ENCODE data around the gene IGF2R.

IGF2R gene

DNA sequence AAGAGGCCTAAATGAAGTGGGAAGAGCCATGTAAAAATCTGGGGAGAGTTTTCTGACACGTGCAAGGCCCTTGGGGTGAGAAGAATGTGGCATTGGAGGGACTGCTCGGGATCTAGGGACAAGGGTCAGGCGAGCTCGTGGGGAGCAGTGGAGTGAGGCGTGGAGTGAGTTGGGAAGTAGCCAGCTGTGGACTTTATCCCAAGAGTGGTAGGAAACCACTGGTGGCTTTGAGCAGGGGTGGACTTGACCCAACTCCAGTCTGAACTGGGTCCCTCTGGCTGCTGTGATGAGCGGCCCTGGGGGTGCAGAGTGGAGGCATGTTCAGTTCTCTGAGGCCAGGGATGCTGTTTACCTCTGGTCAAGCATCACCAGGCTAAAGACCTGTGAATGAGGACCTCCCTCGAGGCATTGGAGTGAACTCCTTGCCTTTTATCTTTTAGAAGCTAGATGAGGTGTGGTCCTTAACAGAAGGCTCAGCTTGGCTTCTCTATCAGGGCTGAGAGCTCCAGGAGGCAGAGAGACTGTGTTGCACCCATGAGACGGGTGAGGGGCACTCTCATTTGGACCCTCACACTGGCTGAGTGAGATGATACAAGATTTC is 173.3 kb downstream of the IGF2R start:
- no peak for DNase-seq

DNA sequence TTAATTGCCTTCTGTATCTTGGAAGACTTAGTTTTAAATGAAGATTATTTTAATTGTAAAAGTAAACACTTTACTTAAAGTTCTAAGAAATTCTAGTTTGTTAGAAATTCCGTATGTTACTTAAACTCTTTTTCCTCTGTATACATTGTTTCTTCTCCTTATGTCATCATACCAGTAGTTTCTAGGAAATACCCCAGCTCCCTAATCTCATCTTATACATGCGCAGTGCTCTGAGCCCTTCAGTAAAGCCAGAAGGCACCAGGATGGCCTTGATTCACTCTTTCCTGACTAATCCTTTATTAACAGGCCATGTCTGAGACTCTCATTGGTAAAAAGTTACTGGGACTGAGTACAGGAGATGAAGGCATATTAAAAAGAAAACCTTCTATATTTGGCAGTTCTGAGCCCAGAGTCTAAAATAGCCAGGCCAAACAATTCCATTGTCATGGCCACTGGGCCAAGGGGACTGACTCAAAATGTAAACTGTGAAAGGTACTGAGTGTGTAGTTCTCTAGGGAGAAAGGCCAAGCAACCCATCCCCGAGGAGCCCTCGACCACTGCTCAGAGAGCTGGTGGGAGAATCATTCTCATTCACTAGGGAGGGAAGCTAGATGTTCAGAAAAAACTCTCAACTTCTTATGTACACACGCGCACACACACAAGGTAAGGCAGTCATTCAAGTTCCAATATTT is 177.7 kb downstream of the IGF2R start:
- no peak for DNase-seq

DNA sequence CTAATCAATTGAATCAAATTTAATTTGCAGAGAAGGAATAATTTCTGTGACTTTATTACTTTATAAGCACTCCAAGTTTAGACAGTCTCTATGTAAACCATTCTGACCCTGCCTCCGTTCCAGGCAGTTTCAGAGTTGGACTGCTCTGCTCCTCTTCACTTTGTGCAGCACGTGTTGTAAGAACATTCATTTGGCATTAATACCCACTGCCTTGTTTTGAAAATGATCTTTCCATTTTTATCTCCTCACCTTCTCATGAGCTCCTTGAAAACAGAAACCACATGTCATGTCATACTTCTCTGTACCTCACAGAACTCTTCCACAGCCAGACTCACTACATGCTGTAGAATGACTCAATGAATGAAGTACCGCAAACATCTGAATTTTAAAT is 178.3 kb downstream of the IGF2R start:
- no peak for DNase-seq

DNA sequence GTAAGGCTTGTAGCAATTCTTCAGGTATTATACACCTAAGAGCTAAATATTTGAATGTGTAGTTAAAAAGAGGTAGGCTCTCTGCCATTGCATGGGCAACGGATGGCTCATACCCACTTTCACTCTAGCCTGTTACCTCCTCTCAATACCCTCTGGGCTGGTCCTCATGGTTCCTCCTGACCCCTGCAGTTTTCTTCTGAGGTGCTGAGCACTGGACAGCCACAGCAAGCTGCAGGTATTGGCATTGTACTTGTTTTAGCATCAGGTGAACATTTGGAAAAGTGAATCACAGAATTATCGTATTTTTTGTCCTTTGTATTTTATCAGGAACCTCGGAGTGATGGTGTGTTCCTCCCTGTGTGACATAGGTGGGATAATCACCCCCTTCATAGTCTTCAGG is 185.6 kb downstream of the IGF2R start:
- no peak for DNase-seq

DNA sequence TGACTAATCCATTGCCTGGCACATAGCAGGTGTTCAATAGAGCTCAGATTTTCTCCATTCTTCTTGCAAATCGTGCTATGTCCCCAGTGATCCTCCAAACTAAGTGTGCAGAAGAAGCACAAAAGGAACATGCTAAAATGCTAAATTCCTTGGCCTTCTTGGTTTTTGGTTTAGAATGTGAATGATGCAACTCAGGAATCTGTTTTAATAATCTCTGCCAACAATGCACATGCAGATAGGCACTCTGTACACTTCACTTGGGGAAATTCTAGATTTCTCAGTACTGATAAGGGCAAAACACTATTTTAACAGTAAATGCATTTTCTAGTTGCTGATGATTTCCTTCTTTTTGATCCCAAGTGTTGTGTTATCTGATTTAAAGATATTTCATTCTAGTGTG is 188.0 kb downstream of the IGF2R start:
- DNase-seq, result no peak

DNA sequence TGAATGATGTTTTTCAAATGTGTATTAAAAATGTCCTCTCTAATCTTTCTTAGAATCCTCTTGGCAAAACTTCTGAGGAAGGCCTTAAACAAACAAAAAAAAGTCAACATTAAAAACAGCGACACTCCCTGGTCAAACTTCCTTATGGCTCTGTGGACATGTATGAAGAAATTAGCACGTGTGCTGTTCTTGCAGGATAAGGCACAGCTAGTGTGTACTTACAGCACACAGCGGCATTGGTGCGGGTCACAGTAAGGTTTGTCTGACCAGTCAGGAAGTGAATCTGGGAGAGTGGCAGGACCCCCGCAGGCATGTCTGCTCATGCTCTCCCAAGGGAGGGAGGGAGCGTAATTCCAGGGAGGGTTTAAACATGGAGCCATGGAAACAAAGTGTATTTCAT is 191.6 kb downstream of the IGF2R start:
- no peak for DNase-seq
